H1 (cell line): Measurements from ENCODE around the gene LRP3. TPM values are rescaled to one million over a fixed set of nuclear protein-coding genes. Genes with fewer than 3 reads are reported as not detected.

Experiments used
- CEBPB ChIP-seq: IDR thresholded peaks from 2 replicates; pipeline ENCODE4 v1.6.1; 2012; ENCODE audit warnings: low read depth, low read length
- RBBP5 ChIP-seq: IDR thresholded peaks from 2 replicates; pipeline ENCODE4 v1.7.1; 2012; ENCODE audit warnings: low read depth, mild to moderate bottlenecking, inconsistent platforms, low read length, moderate library complexity, borderline replicate concordance
- polyA plus RNA-seq, 7 experiments: library from polyadenylated mRNA; depleted of rRNA in 3 of 7; stranded (reverse) in 5 of 7; unstranded in 2 of 7; fragments of >200 nt in 5 of 7; fragments of 200-250 nt in 2 of 7; gene quantifications; 1 replicate in 5 of 7; 2 replicates in 1 of 7; 4 replicates in 1 of 7; pipeline versions ENCODE4 v1.2.1 to v1.2.3, GENCODE V29; 2011 to 2013; ENCODE audit warnings: missing spikeins in 2 of 7, mixed read lengths in 2 of 7
- total RNA-seq: library from RNA; stranded (reverse); fragmentation: NEBNext Ultra II Directional; extraction: Animal tissue kit (Norgen Biotek cat#: 25700); gene quantifications from 2 replicates; pipeline ENCODE4 v1.2.1, GENCODE V29; 2021

LRP3 gene
- total and polyA plus RNA-seq, 2 of the 8 experiments (the other 6 are each of a cell fraction or from before 2014, with no cell fraction given) = 30.3 to 33.7 TPM

DNA sequence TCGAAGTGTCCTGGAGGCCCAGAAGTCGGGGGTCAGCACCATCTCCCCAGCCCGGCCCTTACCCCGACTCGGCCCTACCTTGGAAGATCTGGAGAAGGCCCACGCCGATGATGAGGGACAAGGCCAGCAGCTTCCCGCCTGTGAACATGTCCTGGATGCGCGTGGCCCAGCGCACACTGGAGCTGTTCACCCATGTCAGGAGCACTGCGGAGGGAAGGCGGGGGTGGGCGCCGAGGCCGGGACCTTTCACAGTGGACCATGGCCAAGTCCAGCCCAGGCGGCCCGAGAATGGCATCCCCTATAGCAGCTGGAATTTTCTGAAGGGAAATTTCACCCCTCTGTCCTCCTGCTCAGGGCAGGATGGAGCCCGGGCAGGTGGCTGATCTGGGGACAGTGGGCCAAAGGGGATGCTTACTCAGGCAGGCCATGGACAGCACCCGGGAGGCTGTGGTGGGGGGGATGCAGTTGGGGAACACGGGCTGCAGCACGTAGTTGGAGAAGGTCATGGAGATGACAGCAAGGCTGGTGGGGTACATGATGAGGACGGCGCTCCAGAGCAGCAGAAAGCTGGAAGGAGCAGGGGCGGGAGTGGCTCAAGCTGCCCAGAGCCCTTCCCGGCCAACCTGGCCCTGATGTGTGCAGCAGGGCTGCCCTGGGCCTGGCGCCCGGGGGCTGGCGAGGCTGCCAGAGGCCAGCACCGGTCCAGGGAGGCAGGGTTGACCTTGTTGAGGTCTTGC, 18.5 kb downstream of the LRP3 start (continued):
- TF ChIP-seq RBBP5 = no peak
- TF ChIP-seq CEBPB = no peak
